HG02763 (cell line): ENCODE results near the gene NDST3.
A peak's percentile ranks its signal among the peaks of the same experiment; 100 is the strongest.

Experiments used
- ATAC-seq: cut with Tn5 transposase; IDR thresholded peaks from one replicate; pipeline ENCODE4 v1.9.1; 2021; ENCODE audit warnings: mild to moderate bottlenecking, moderate library complexity; ENCODE audit not compliant: unreplicated experiment

Gene NDST3

DNA sequence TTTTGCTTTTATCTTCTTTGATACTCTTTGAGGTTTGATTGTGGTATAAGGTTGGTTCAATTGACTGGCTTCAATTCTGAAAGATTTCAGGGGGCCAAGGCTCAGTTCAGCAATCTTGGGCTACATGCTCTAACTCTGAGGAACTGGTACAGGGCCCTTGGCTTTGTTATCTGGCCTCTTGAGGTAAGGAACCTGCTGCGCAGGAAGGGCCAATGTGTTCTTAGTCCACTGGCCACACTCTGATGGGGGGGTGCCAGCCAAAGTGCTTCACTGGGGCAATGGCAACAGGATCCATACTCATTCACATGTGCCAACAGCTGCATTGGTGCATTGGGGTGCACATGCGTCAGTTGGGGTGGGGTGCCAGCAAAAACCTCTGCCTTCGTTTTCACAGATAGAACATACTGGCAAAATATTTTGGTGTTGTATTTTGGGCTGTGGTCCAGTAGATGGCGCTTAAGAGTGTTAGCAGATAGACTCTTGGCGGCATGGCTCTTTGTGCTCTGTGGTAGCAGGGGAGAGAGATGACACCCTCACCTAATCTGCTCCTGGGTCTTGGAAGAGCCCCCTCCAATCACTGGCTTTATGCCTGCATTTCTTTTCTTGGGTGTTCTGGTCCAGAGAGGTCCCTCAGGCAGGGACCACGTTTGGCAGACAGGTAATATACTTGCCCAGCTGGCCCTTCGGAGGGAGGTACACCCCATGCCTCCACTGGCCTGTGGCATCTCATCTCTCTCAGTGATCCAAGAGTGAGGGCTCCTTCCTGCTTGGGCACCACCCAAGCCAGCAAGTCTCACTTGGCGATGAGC is 42.9 kb downstream of the NDST3 start:
- ATAC-seq, result peak; percentile 78

DNA sequence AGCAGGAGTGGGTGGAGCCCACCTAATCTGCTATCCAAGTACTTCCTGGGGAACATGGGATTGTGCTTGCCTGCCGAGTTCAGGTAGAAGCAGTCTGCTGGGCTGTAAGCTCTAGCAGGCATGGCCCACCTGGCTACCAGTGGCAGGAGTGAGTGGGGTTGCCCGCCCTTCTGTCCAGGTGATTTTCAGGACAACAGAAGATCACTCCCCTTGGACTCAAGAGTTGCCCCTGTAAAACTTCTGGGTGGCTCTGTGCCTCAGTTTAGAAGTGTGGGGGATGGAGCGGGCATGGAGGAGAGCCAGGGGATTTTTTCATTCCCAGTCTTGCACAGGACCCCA is 43.5 kb downstream of the NDST3 start:
- ATAC-seq, result no peak

DNA sequence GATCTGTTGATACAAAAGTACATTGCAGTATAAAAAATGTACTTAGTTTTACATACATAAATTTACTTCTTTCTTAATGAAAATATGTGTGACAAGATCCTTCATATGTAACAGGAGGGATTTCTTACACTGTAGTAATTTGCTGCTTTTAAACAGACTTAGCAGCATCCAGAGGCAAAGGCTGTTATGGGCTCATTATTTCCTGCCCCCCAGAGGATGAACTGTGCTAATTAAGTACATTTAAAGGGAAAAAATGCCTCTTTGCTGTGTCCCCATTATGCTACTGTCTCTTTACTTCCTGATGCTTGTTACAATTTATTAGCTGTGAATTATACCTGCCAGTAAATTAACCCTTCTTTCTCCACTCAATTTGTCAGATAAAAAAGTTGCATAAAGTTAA is 47.1 kb downstream of the NDST3 start:
- ATAC-seq, result no peak

DNA sequence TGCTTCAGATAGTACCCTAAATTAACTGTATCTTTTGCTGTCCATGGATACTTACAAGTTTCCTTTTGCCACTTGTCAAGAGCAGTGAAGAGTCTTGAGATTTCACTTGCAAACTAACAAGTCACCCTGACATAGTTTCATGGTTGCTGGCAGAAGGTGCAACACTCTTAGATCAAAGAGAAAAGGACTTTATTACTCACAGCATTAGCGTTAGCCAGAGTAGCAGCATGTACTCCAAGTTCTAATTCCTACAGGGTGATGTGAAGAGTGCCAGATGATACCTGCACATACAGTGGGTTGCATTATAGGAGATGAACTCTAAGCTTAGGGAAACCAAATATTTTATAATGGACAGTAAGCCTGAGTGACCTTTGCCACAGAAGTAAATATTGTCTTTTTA is 47.9 kb downstream of the NDST3 start:
- ATAC-seq, result no peak

DNA sequence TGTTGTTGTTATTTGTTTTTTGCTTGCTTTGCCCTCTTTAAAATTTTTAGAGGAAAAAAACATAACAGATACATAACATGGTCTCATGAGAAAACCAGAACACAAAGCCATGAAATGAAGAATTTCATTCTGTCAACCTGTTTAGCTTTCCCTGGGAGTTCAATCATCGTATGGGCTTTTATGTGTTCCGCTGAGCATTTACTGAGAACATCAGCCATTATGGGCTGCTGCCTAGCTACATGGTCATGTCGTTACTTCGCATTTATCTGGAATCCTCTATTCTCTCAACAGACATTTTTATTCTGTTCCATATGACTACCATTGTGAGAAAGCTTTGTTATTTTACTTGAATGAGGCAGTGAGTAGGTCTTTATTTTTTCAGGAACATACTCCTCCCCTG is 51.4 kb downstream of the NDST3 start:
- no peak for ATAC-seq

DNA sequence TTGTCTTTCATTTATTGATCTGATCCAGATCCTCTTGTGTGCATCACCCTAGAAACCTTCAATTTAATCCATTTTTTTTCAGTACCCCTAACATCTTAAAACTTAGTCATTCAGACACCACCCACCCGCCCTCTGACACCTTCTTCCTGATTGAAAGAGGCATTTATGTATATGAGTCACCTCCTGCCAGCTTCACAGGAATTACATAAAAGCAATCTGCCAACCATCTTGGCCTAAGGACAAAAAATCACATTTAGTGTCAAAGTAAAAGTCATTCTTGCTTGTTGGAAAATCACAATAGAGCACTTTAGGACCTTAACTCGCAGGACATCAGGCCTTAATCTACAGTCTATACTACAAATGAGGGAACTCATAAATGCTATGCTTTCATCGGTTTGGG is 52.1 kb downstream of the NDST3 start:
- ATAC-seq, result no peak

DNA sequence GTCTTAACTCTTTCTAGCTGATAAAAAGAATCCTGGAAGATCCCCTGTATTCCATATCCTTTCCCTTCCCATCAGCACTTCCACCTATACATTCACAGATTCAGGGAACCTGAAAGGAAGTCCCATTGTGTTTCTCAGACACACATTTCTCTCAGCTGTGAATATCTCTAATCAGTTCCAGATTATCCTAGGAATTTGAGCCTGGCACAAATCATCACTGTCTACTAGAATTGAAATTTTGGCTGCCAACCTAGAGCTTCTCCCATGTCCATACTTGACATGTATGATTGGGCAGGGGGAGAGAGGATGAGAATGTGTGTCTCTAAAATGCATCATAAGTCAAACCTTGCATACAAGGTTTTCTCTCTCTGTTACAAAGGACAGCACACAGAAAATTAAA is 53.1 kb downstream of the NDST3 start:
- no peak for ATAC-seq

DNA sequence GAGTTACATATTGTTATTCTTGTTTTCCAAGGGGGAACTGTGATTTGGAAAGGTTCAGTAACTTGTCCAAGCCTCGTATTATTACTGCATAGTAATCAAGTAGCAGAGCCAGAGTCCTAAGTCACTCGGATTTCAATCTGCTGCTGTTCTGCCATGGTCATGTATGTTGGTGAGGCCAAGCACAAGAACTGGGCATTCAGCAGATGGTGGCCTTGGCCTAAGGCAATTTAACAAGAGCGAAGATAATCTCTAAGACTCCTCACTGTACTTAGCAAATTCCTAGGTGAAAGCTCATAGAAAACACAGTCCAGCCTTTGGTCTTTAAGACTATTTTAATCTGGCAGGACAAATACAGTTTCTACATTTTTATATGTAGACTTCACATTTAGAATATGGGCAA is 64.8 kb downstream of the NDST3 start:
- ATAC-seq, result no peak

DNA sequence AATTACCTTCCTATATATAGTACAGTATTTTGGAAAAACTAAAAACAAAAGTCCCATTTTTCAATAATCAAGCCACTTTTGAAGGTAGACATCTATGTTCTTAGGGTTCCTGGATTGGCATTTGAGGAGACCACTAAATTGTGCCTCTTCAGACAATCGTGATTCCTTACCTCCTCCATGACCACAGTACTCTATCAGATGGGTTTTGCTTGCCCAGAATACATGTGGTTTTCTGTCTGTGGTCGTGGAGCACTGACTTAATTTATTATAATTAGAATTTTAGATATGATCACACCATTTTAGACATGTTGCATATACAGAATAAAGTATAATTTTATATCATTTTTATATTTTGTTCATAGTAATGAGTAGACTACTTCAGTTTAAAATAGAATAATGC is 67.9 kb downstream of the NDST3 start:
- no peak for ATAC-seq

- no peak for ATAC-seq
Observed at GRCh38 chr4:118112117-118113046, 78.1 kb downstream of the NDST3 start.

GRCh38 chr4:118113220-118113619 is 78.9 kb downstream of the NDST3 start:
- ATAC-seq, result peak; percentile 90

GRCh38 chr4:118114720-118115119 is 80.4 kb downstream of the NDST3 start:
- ATAC-seq, result no peak

DNA sequence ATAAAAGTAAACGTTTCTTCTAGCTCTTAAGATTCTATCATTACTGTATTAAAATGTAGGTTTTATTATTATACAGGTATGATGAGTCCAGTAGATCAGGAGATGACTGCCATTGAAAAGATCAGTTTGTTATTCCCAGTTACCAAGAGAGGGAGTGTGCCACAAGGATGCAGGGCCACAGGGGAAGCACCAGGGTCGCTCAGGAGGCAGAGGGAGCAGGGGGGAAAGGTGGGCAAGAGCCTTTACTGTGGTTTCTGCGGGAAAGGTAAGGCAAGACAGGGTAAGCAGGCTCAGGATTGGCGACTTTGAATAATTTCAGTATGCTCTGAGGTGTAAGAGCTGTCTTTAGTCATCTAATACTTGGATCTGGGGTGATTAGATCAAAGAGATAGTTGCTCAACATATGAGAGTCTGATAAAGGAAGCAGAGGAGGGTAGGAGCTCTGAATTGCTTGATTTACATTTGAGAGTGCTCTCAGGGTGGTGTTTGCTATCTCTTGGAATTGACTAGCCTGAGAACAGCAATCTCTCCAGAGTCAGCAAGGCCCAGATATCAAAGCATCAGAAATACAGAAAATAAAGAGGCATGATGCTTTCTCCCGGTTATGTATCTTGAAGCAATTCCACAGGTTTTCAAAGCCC is 86.0 kb downstream of the NDST3 start:
- no peak for ATAC-seq

DNA sequence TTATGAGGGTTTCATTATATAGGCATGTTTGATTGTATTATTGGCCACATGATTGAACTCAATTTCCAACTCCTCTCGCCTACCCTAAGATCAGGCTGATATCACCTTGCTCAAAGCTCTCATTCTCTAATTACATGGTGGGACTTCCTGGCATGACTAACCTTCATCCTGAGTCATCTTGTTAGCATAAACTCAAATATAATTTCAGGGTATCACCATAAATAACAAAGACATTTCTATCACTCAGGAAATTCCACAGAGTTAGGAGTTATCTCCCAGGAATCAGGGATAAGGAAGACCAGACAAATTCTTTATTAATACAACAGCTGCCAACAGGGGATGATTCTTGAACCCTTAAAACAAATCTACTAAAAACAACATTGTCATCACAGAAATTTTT is 90.7 kb downstream of the NDST3 start:
- ATAC-seq, result no peak

GRCh38 chr4:118139241-118139640 is 105.0 kb downstream of the NDST3 start:
- ATAC-seq, result no peak

DNA sequence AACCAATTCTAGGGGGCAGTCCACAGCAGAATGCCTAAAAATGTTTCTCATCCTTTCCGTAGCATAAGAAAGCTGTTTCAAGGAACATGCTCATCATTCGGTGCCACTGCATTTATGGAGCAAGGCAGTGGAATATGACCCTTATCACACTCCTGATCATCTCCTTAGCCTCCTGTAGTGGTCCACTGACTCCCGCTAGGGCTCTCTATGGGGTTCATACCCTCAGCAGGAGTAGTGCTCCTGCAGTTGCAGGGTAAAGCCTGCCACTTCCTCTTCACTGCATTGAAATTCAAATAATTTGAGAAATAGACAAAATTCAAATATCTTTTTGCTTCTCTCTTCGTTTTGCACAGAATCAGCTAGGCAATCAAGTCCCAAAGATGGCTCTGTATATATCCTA is 107.0 kb downstream of the NDST3 start:
- ATAC-seq, result no peak

GRCh38 chr4:118154649-118155048 is 120.4 kb downstream of the NDST3 start:
- no peak for ATAC-seq

- ATAC-seq, result no peak
Observed at GRCh38 chr4:118155516-118155915, 121.2 kb downstream of the NDST3 start.

- ATAC-seq, result no peak
Observed at GRCh38 chr4:118158763-118159375, 124.6 kb downstream of the NDST3 start.

- ATAC-seq, result no peak
Observed at GRCh38 chr4:118167306-118167705, 133.0 kb downstream of the NDST3 start.

- no peak for ATAC-seq
Observed at GRCh38 chr4:118171381-118171780, 137.1 kb downstream of the NDST3 start.
